Skeletal muscle tissue (tissue), 4 donors: Measurements from ENCODE around the gene GPR176. TPM values are rescaled to one million over a fixed set of nuclear protein-coding genes. Genes with fewer than 3 reads are reported as not detected.

Experiments used
- H3K27ac ChIP-seq: one replicate; pipeline ENCODE4 v1.7.0; 2013; ENCODE audit warnings: mild to moderate bottlenecking, low read depth, low read length, inconsistent platforms
- H3K27me3 ChIP-seq, 3 donors: one replicate each; pipeline ENCODE4 v1.7.0; 2013; ENCODE audit warnings: low read length in 3 of 3; ENCODE audit not compliant: control insufficient read depth in 3 of 3, insufficient read depth in 3 of 3
- H3K36me3 ChIP-seq, 3 donors: one replicate each; pipeline ENCODE4 v1.7.0; 2013; ENCODE audit warnings: low read length in 3 of 3; ENCODE audit not compliant: control insufficient read depth in 3 of 3, insufficient read depth in 3 of 3
- H3K4me1 ChIP-seq, 3 donors: one replicate each; pipeline ENCODE4 v1.7.0; 2013; ENCODE audit warnings: low read length in 3 of 3, mild to moderate bottlenecking in 3 of 3; ENCODE audit not compliant: control insufficient read depth in 3 of 3, insufficient read depth in 3 of 3
- H3K4me3 ChIP-seq, 3 donors: one replicate each; pipeline ENCODE4 v1.7.0; 2013; ENCODE audit warnings: low read length in 3 of 3
- H3K9ac ChIP-seq, 3 donors: one replicate each; pipeline ENCODE4 v1.7.0; 2013; ENCODE audit warnings: low read length in 3 of 3, mild to moderate bottlenecking in 3 of 3, moderate library complexity in 2 of 3, low read depth in 1 of 3
- H3K9me3 ChIP-seq, 3 donors: one replicate each; pipeline ENCODE4 v1.7.0; 2013; ENCODE audit warnings: low read length in 3 of 3; ENCODE audit not compliant: control insufficient read depth in 3 of 3
- total RNA-seq: library from RNA; depleted of rRNA; stranded (reverse); fragments of >200 nt; gene quantifications from one replicate; pipeline ENCODE4 v1.2.3, GENCODE V29; 2014
- donor health status: Osteomylitis.

Gene GPR176
- total RNA-seq, 1 donor from 2014 or later: 6.3 TPM

DNA sequence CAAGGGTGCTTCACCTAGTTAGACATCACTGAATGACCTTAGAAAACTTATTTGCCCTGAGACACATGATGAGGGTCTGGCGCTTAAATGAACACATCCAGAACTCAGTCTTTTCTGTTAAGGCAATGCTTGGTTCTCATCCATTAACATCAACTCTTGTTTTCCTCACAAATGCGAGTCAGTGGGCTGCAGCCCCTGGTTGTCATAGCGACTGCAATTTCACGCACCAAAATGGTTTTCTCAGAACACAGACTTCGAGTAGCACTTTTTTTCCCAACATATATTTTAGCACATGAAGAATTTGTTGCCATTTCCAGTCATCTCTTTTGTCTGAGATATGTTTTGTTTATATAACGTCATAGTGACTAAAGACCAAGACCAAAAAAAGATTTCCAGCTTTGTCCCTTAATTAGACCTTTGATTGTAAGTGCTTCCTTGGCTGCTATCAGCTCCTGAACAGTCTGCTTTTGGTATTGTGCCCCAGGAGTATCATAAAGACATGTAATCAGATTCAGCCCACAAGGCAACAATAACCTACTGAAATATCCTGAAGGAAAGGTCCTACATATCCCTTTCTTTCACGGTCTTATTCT is 68.5 kb downstream of the GPR176 start:
- Histone ChIP-seq H3K36me3 (no peaks in the 10 kb centered on the region), H3K9me3 (no peaks in the 10 kb centered on the region), H3K4me1 (no peaks in the 10 kb centered on the region), H3K27ac (no peak overlapping the region), H3K27me3 (no peaks in the 10 kb centered on the region), H3K9ac (no peak overlapping the region), H3K4me3 (no peak overlapping the region)

DNA sequence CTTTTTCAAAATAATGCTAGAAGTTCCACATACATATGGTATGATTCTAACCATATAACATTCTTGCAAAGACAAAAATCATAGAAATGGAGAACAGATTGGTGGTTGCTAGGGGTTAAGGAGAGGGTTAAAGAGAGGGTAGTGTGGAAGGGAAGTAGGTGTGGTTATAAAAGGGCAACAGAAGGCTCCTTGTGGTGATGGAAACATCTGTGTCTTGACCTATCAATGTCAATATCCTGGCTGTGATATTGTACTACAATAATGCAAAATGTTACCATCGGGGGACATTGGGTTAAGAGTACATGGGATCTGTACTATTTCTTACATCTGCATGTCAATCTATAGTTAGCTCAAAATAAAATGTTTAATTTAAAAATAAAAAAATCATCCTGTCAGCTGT is 69.6 kb downstream of the GPR176 start:
- H3K36me3 ChIP-seq: no peaks in the 10 kb centered on the region
- H3K27me3 ChIP-seq: no peaks in the 10 kb centered on the region
- H3K9me3 ChIP-seq: no peaks in the 10 kb centered on the region
- H3K4me3 ChIP-seq: no peak overlapping the region
- no peaks in the 10 kb centered on the region for H3K4me1 ChIP-seq
- H3K9ac ChIP-seq: no peak overlapping the region
- H3K27ac ChIP-seq: no peak overlapping the region

DNA sequence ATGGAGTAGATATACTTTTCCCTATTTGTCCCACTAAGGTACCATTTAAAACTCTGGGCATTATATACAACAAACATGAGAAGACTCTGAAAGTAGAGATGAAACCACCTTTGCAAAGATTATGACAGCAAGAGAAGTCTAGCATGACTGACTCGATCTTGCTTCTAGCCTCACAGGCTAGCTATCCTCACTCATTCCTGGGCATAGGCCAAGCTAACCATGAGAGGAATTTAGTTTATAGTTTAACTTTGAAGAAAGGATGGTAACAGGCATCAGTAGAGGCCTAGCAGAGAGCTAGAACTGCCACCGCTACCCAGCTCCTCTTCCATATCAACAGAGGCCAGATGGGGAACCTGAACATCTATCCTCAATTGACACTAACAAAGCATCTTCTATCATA is 74.0 kb downstream of the GPR176 start:
- Histone ChIP-seq H3K36me3 (no peaks in the 10 kb centered on the region), H3K27ac (no peak overlapping the region), H3K9me3 (no peaks in the 10 kb centered on the region), H3K9ac (no peak overlapping the region), H3K4me1 (no peaks in the 10 kb centered on the region), H3K27me3 (no peaks in the 10 kb centered on the region), H3K4me3 (no peak overlapping the region)

DNA sequence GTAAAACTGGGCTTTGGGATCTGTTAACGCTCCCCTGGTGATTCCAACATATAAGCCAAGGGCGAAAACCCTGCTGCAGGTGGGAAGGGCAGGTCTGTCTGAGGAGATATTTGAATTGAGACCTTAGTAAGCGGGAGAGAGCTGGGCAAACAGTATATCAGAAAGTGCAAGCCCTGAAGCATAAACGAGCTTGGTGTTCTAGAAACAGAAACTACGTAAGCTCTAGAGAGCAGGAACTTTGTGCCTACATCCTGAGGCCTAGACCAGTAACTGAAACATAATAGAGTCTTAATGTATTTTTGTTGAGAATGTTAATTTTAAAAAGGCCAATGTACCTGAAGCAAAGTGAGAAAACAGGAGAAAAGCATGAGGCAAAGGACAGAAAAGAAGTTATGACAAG is 74.5 kb downstream of the GPR176 start:
- no peaks in the 10 kb centered on the region for H3K27me3 ChIP-seq
- H3K27ac ChIP-seq: no peak overlapping the region
- no peak overlapping the region for H3K4me3 ChIP-seq
- H3K9ac ChIP-seq: no peak overlapping the region
- H3K9me3 ChIP-seq: no peaks in the 10 kb centered on the region
- H3K4me1 ChIP-seq: no peaks in the 10 kb centered on the region
- H3K36me3 ChIP-seq: no peaks in the 10 kb centered on the region

DNA sequence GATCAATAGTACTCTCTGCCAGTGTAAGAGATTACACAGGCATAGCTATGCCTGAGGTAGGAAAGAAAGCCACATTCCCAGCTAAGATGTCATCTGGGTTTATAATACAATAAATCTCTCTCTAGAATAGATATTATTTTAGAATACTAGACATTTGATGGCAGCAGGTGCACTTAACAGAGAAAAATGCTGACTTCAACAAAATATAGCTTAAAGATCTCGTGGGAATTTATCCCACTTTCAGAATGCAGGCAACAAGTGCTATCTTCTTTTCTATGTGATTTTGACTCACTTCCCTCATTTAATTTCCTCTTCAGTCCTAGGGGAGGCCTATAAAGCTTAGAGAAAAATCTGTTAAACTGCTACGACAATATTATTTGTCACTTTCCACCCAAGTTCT is 76.5 kb downstream of the GPR176 start:
- H3K27ac ChIP-seq: no peak overlapping the region
- H3K27me3 ChIP-seq: no peaks in the 10 kb centered on the region
- H3K4me1 ChIP-seq: no peaks in the 10 kb centered on the region

DNA sequence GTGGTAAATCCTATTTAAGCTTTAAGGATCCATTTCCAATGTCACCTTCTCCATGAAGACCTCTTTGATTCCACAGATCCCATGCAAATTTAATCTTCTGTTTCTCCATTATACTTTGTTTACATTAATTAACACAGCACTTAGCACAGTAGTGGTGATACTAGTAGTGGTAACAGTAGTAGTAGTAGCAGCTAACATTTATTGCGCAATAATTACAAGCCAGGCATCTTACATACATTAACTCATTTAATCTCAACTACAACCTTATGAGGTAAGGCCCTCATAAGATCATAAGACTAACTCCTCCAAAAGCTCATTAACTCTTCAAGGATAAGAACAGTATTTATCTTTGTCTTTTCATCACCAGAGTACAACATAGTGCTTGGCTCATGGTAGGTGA is 82.6 kb downstream of the GPR176 start:
- Histone ChIP-seq H3K9me3 (no peaks in the 10 kb centered on the region), H3K4me3 (no peak overlapping the region), H3K9ac (no peak overlapping the region), H3K27ac (no peak overlapping the region), H3K27me3 (no peaks in the 10 kb centered on the region), H3K36me3 (no peaks in the 10 kb centered on the region), H3K4me1 (no peaks in the 10 kb centered on the region)

More for the DNA sequence above, 76.5 kb downstream of the GPR176 start:
- no peak overlapping the region for H3K4me3 ChIP-seq
- H3K9ac ChIP-seq: no peak overlapping the region
- no peaks in the 10 kb centered on the region for H3K36me3 ChIP-seq
- no peaks in the 10 kb centered on the region for H3K9me3 ChIP-seq

DNA sequence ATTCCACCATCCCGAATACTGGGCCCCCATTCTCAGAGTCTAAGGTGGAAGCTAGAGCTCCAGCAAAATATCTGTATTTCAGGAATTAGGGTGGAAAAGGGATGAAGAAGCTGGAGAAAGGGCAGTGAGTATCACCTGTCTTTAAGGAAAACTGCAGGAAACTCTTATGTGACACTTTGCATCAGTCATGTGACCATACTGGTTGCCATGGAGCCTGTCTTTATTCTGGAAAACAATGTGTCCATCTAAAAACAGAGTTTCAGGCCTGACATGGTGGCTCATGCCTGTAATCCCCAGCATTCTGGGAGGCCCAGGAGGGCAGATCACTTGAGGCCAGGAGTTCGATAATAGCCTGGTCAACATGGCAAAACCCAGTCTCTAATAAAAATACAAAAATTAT is 84.5 kb downstream of the GPR176 start:
- H3K27ac ChIP-seq: no peak overlapping the region
- H3K9ac ChIP-seq: no peak overlapping the region
- no peaks in the 10 kb centered on the region for H3K36me3 ChIP-seq
- no peaks in the 10 kb centered on the region for H3K9me3 ChIP-seq
- H3K27me3 ChIP-seq: no peaks in the 10 kb centered on the region
- no peaks in the 10 kb centered on the region for H3K4me1 ChIP-seq
- no peak overlapping the region for H3K4me3 ChIP-seq

DNA sequence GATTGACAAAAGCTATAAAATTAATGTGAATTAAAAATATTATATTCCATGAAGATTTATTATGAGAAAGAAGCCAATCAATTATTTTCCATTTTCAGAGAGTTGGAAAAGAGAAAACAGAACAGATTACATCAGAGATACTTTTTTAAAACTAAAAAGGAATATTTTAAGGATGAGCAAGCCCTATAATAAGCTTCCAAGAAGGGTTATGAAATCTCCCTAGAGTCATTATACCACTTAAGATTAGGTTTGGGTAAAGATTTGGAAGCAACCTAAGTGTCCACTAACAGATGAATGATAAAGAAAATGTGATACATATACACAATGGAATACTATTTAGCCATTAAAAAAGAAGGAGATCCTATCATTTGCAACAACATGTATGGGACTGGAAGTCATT is 85.8 kb downstream of the GPR176 start:
- no peaks in the 10 kb centered on the region for H3K9me3 ChIP-seq
- H3K27me3 ChIP-seq: no peaks in the 10 kb centered on the region
- H3K4me1 ChIP-seq: no peaks in the 10 kb centered on the region
- no peaks in the 10 kb centered on the region for H3K36me3 ChIP-seq
- H3K27ac ChIP-seq: no peak overlapping the region
- no peak overlapping the region for H3K9ac ChIP-seq
- H3K4me3 ChIP-seq: no peak overlapping the region

DNA sequence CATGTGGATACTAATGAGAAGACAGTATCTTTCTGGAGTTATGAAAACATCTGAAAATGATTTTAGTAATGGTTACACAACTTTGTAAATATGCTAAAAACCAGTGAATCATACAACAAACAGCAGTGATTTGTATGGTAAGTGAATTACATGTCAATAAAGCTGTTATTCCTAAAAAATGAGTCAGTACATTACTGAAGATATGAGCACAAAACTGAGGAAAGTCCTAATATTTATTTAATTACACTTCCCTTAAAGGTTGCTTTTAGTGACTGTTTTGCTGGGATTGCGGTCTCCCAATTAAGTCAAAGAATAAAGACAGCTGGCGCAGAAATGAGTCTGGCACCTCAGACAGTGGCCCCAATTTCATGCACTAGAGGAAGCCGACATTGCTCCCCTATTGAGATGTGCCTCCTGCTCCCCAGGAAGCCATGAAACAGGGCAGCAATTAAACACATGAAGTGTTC is 86.5 kb downstream of the GPR176 start:
- Histone ChIP-seq H3K4me3 (no peak overlapping the region), H3K9me3 (no peaks in the 10 kb centered on the region), H3K27ac (no peak overlapping the region), H3K36me3 (no peaks in the 10 kb centered on the region), H3K4me1 (no peaks in the 10 kb centered on the region), H3K9ac (no peak overlapping the region), H3K27me3 (no peaks in the 10 kb centered on the region)

DNA sequence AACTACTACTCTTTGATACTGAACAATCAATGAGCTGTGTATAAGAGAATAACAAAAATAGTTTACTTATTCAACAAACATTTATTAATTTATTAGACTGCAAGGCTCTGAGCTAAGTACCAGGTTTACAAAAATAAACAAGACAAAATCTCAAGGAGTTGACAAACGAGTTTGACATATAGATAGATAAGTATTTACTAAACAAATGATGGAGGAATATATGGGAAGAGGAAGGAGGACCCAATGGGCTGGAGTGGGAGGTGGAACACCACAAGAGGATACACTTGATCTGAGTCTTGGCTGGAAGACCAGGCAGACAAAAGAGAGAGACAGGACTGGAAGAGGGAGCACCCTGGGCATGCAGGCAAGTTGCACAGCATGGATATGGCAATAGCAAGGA is 89.9 kb downstream of the GPR176 start:
- H3K4me1 ChIP-seq: peaks cover 0 to 5% (median 3%) of the 10 kb centered on the region in 3 donors
- no peak overlapping the region for H3K9ac ChIP-seq
- no peak overlapping the region for H3K4me3 ChIP-seq

More for the DNA sequence above, 89.9 kb downstream of the GPR176 start:
- Histone ChIP-seq H3K9me3 (no peaks in the 10 kb centered on the region), H3K27ac (no peak overlapping the region), H3K36me3 (no peaks in the 10 kb centered on the region), H3K27me3 (no peaks in the 10 kb centered on the region)
